GM19193 (cell line): Measurements from ENCODE around the gene TMEM239.
A peak's percentile ranks its signal among the peaks of the same experiment; 100 is the strongest.

Experiments
- POLR2A ChIP-seq: IDR thresholded peaks from 4 replicates; pipeline ENCODE4 v1.6.1; 2011; ENCODE audit not compliant: insufficient read depth, insufficient read length; ENCODE audit errors: extremely low read depth

TMEM239 gene

GRCh38 chr20:2816030-2816582, at the start of gene TMEM239:
TMEM239 (plus strand) TSS chr20:2816364; CDS start chr20:2816555, 191 bp downstream.
- no peak for TF ChIP-seq POLR2A

- no peak for TF ChIP-seq POLR2A
Measured at GRCh38 chr20:2767768-2768631, 48.2 kb upstream of the TMEM239 start.

- no peak for TF ChIP-seq POLR2A
Measured at GRCh38 chr20:2768632-2769015, 47.5 kb upstream of the TMEM239 start.

GRCh38 chr20:2771631-2772080, 44.5 kb upstream of the TMEM239 start:
- no peak for TF ChIP-seq POLR2A

- TF ChIP-seq POLR2A: no peak
Measured at GRCh38 chr20:2773812-2774211, 42.4 kb upstream of the TMEM239 start.

- TF ChIP-seq POLR2A: no peak
Measured at GRCh38 chr20:2775139-2775538, 41.0 kb upstream of the TMEM239 start.

- TF ChIP-seq POLR2A: no peak
Measured at GRCh38 chr20:2778602-2779321, 37.4 kb upstream of the TMEM239 start.

GRCh38 chr20:2780948-2781347, 35.2 kb upstream of the TMEM239 start:
- TF ChIP-seq POLR2A: no peak

GRCh38 chr20:2783908-2784566, 32.1 kb upstream of the TMEM239 start:
- TF ChIP-seq POLR2A: no peak

GRCh38 chr20:2793471-2793870, 22.7 kb upstream of the TMEM239 start:
- TF ChIP-seq POLR2A: peak; percentile 2

GRCh38 chr20:2794202-2794748, 21.9 kb upstream of the TMEM239 start:
- no peak for TF ChIP-seq POLR2A

GRCh38 chr20:2794866-2795447, 21.2 kb upstream of the TMEM239 start:
- no peak for TF ChIP-seq POLR2A

- TF ChIP-seq POLR2A: no peak
Measured at GRCh38 chr20:2795451-2795850, 20.7 kb upstream of the TMEM239 start.

- no peak for TF ChIP-seq POLR2A
Measured at GRCh38 chr20:2796011-2796660, 20.0 kb upstream of the TMEM239 start.
